ENCODE results near the gene EIPR1.

- no peak for TF ChIP-seq CTCF (IDR thresholded peaks at IDR 0.05)
- no peak for TF ChIP-seq POLR2A (IDR thresholded peaks at IDR 0.05)
- TF ChIP-seq EP300 (IDR thresholded peaks at IDR 0.05): no peak
Measured at GRCh38 chr2:3326182-3326537, 51.5 kb downstream of the EIPR1 start.

All from ovary (tissue), 3 donors.